Activated CD8-positive, alpha-beta memory T cell treated with anti-CD3 and anti-CD28 coated beads for 36 hours (primary cell): ENCODE measurements around the gene YOD1. TPM values are rescaled to one million over a fixed set of nuclear protein-coding genes. Genes with fewer than 3 reads are reported as not detected.
"Not testable (repeated sequence)": the region's sequence is repeated elsewhere in the genome, so short reads cannot be mapped to it uniquely, and the experiment has no call there.

ENCODE experiments used
- CTCF ChIA-PET: fragments of 350-600 bp; sonication (Branson Sonifier 250); formaldehyde crosslinking; loops from one replicate; lab custom pipeline; 2021; ENCODE audit warnings: antibody characterized with exemption; lab: Charles Lee
- POLR2A ChIA-PET: fragments of 350-600 bp; sonication (Branson Sonifier 250); formaldehyde crosslinking; loops from one replicate; lab custom pipeline; 2021; ENCODE audit warnings: antibody characterized with exemption; lab: Charles Lee
- total RNA-seq, 2 experiments: library from RNA; stranded (reverse); gene quantifications; one replicate each; pipeline ENCODE4 v1.2.3, GENCODE V29; 2021

The YOD1 gene
- total RNA-seq, 2 experiments from 2014 or later = 9.0 to 9.3 TPM

DNA sequence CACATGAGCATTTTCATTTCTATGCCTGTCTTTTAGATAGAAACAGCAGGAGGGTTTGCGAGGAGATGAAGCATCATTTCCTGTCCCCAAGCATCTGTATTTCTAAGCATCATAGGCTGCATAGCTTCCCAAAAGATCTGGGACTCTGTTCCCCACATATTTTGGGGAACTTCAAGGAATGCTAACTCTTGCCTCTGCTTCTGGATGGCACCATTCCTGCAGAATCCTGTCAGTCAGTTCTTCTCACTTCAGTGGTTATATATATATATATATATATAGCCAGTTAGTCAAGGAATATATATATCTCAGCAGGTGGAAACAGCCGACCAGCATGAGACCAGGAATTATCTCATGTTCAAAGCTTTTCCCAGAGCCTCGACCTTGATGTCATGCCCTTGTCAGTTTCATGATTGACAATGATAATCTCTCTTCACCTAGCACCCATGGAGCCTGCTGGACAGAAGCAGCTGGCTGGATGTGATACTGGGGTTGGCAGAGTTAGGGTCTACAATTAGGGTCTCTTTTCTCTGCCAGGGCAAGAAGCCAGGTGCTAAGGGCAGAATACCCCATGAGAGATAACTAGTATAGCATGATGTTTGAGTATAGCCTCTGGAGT lies 4.5 kb upstream of the YOD1 start:
- POLR2A ChIA-PET = no interaction called here
- CTCF ChIA-PET = interaction anchor here (1.4 kb wide), 1 partner anchor 266 kb away, joined by 3 read pairs; the partner anchor contains the start of gene CD55

- ChIA-PET POLR2A (no interaction called here), CTCF (interaction anchor here (1.4 kb wide), 1 partner anchor 267 kb away, joined by 3 read pairs; the partner anchor contains the start of gene CD55)
Measured at GRCh38 chr1:207054491-207054890, 3.5 kb upstream of the YOD1 start.

DNA sequence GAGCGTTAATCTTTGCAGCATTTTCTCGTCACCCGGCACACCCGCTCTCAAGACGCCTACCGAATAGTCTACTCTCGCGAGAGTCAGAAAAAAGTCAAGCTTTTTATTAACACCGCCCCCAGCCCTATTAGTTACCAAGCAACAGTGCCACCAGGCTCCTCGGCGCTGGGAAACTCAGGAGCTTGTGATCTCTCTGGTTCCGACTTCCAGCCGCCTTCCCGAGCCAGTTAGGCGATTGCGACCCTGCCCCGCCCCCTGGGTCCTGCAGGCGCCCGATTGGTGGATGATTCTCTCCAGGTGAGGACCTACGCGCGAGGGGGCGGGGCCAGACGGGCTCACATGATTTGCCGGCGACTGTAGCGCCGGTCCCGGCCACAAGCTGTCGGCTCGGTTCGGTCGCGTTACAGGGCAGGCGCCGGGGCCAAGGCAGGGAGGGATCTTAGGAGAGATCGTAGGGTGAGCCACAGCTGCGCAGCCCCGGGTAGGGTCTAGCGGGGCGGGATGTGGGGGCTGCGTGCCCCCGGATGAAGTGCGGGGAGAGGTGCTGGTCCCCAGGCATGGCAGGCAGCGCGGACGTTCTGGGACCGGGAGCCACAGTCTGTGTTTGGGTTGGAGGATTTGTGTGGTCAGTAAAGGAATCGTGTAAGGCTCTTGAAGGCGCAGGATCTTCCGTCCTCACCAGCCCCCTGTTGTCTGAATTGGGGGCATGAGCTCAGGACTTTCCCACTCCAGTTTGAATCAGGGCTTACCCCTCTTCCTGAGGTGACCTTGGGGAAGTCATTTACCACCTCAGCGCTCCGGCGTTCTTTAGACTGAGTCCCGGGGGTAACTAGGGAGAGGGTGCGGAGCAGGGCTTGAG lies 2.1 kb upstream of the YOD1 start, which contains the start of gene PFKFB2:
Gene PFKFB2, plus strand, starts transcription at position 365 of the 859 bp plus-strand sequence. CDS start 1,443 bp downstream, outside the sequence.
- POLR2A ChIA-PET = interaction anchor here (1.2 kb wide), 1 partner anchor 269 kb away, joined by 4 read pairs; the partner anchor contains the start of gene CD55
- CTCF ChIA-PET = interaction anchor here (1.3 to 1.9 kb wide), 2 partner anchors 23 to 25 kb away, joined by 3 to 7 read pairs; no protein-coding TSS in a partner anchor

- CTCF ChIA-PET = interaction anchor here (0.6 to 1.8 kb wide), 10 partner anchors 11 to 529 kb away, joined by 3 to 11 read pairs (median 4); no protein-coding TSS in a partner anchor
- POLR2A ChIA-PET = no interaction called here
Measured at GRCh38 chr1:207050480-207051190, 373 bp downstream of the YOD1 start.

- POLR2A ChIA-PET = interaction anchor here (0.5 kb wide), 1 partner anchor 472 kb away, joined by 5 read pairs; no protein-coding TSS in a partner anchor
Measured at GRCh38 chr1:207049974-207050391, 1.0 kb downstream of the YOD1 start.

DNA sequence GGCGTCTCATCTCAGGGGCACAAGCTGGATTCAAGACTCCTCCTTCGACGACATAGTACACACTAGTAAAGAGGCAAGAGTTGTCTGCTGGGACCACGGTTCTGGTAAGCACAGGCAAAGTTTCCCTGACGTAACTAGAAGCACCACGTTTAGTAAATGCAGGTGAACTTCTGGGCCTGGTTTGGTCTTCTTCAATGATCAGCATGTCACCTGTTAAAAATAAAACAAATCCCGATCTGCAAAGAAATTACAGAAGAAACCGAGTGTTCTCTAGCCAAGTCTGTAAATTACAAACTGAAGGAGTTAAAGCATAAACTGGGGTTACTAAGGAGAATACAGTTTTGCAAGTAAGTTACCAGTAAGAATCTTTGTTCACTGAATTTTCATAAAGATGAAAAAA lies 1.5 kb downstream of the YOD1 start:
- CTCF ChIA-PET = interaction anchor here (0.9 to 1.8 kb wide), 9 partner anchors 10 to 530 kb away, joined by 3 to 11 read pairs (median 4); no protein-coding TSS in a partner anchor
- POLR2A ChIA-PET = interaction anchor here (0.5 kb wide), 1 partner anchor 472 kb away, joined by 5 read pairs; no protein-coding TSS in a partner anchor

More at GRCh38 chr1:207049974-207050391, 1.0 kb downstream of the YOD1 start:
- CTCF ChIA-PET = interaction anchor here (0.6 to 1.8 kb wide), 11 partner anchors 10 to 529 kb away, joined by 3 to 11 read pairs (median 4); no protein-coding TSS in a partner anchor

DNA sequence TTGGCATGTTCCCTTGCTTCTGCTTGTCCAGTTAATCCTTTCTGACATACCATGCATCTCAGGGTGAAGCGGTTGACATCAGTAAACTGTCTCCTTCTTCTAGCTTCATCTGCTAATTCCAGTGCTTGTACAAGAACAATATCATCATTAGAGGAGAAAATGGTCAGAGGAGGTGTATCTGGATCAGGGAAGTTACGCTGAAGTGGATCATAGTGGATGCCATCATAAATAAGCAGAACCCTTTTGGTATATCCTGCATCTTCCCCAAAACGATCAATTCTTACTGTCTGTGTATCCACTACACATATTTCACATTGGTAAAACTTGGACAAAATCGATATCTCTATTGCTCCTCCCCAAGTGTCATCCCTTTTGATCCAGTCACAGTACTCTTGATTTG lies 2.0 kb downstream of the YOD1 start:
- CTCF ChIA-PET = interaction anchor here (0.8 to 1.4 kb wide), 2 partner anchors 24 to 42 kb away, joined by 3 to 4 read pairs; no protein-coding TSS in a partner anchor
- POLR2A ChIA-PET = interaction anchor here (0.5 kb wide), 1 partner anchor 49 kb away, joined by 6 read pairs; no protein-coding TSS in a partner anchor

DNA sequence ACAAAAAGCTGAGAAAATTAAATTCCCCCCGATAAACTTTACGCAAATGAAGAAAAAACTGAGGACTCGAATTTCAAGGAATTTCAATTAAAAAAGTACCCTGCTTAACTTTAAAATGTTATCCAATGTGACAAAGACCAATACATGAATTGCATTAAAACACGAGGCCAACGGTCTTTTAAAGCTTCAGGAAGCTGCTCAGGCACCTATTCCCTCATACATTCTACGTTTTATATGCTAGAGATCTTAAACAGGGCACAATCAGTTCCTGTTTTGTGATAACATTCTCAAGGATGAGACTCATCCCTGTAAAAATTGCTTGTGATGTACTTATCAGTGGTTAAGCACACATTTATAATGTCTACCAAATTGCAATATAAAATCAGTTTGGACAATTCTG lies 3.0 kb downstream of the YOD1 start:
- ChIA-PET POLR2A (no interaction called here), CTCF (no interaction called here)

DNA sequence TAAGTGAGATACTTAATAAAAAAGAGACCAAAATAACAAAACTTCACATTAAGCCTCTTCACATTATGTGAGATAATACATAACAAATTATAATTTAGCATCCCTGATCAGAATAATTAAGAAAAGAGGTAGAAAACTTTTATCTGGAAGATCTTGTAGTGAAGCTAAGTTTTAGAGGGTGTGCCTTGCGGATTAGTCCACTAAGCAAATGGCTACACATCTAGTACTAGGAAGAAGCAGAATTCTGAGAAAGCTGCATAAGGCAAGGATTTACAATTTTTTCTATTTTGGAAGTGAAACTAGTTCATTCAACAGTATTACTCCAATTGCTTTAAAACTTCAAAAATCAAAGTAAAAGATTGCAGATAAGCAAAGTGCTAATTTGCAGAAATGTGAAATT lies 3.5 kb downstream of the YOD1 start:
- ChIA-PET POLR2A (no interaction called here), CTCF (no interaction called here)

DNA sequence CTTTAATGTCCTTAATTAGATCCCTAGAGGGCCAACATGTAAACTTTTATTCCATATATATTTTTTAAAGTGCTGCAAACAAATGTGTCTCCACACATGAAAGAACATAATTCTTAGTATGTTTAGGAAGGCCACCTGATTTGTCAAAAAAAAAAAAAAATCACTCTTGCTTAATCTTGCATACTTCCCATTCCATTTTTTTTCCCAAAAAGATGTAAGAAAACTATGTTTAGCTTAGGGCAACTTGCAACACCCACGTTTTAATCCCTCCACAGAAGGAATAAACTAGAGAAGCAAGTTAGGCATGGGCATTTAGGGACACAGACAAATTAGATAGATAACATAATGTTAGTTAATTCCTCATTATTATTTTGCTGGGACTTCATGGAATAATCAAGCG lies 5.6 kb downstream of the YOD1 start:
- ChIA-PET CTCF (interaction anchor here (1.2 kb wide), 1 partner anchor 33 kb away, joined by 4 read pairs; no protein-coding TSS in a partner anchor), POLR2A (interaction anchor here (0.6 kb wide), 1 partner anchor 450 kb away, joined by 4 read pairs; the partner anchor contains the start of gene CR1)

GRCh38 chr1:207041397-207041796 lies 9.6 kb downstream of the YOD1 start:
- POLR2A ChIA-PET = interaction anchor here (0.6 kb wide), 1 partner anchor 108 kb away, joined by 3 read pairs; no protein-coding TSS in a partner anchor
- CTCF ChIA-PET = not testable (repeated sequence)

GRCh38 chr1:207040181-207040533 lies 10.9 kb downstream of the YOD1 start:
- ChIA-PET CTCF (interaction anchor here (1.3 kb wide), 1 partner anchor 10 kb away, joined by 4 read pairs; no protein-coding TSS in a partner anchor), POLR2A (interaction anchor here (0.7 kb wide), 1 partner anchor 784 kb away, joined by 7 read pairs; no protein-coding TSS in a partner anchor)

- POLR2A ChIA-PET = no interaction called here
- CTCF ChIA-PET = interaction anchor here (1.3 kb wide), 1 partner anchor 10 kb away, joined by 4 read pairs; no protein-coding TSS in a partner anchor
Measured at GRCh38 chr1:207039380-207040180, 11.4 kb downstream of the YOD1 start.

DNA sequence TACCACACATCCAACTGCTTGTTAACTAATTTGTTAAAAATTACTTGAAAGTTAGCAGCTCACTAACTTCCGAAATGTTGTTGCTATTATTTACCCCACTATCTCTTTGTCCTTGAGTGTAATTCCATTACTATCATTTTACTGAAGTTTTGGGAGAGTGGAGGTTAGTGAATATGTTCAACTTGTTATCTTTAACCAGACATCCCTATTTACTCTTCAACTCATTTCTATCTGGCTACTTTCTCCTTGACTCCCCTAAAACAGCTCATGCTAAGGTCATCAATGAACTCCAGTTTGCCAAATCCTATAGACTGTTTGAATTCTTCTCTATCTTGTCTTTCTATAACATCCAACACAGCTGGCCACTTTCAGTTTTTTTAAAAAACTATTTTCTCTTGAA lies 14.1 kb downstream of the YOD1 start:
- POLR2A ChIA-PET = no interaction called here
- CTCF ChIA-PET = interaction anchor here (0.6 kb wide), 1 partner anchor 192 kb away, joined by 3 read pairs; no protein-coding TSS in a partner anchor

DNA sequence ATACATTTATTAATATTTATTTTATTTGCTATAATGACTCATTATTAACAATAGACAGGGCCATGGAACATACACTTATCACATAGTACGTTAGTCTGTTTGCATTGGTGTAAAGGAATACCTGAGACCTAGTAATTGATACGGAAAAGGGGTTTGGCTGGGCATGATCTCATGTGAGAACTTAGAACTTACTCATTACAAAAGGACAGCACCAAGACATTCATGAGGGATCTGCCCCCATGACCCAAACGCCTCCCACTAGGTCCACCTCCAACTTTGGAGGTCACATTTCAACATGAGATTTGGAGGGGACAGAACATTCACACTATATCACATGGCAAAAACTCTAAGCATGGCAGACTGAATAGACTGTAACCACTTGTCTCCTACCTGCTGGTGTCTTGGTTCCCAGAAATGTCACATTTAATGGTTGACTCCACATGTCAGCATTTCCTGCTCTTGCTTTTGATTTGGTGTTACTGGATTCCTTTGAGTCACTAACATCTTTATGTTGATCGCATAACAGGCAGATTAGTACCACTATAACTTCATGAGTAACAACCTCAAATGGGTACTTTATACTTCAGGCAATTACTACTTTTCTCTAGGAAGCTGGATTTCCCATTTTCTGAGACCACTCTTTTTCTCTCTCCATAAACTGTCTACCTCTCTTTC lies 15.0 kb downstream of the YOD1 start:
- POLR2A ChIA-PET = no interaction called here
- CTCF ChIA-PET = interaction anchor here (0.6 to 0.8 kb wide), 2 partner anchors 14 to 191 kb away, joined by 3 read pairs; no protein-coding TSS in a partner anchor

DNA sequence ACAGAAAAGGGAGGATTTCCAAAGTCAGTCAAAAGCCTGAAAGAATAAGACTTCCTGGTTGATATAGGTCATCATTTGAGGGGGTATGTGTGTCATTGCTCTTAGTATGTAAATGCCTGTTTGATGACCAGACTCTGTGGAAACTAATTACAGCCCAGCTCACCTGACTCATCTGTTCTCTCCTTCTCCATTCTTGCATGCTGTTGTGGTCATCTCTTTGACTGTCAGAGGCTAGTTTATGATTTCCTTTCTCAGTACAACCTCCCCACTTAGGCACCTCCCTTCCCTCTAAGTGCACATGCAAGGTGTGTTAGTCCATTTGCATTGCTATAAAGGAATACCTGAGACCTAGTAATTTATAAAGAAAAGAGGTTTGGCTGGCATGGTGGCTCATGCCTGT lies 16.0 kb downstream of the YOD1 start:
- CTCF ChIA-PET = no interaction called here
- POLR2A ChIA-PET = no interaction called here

DNA sequence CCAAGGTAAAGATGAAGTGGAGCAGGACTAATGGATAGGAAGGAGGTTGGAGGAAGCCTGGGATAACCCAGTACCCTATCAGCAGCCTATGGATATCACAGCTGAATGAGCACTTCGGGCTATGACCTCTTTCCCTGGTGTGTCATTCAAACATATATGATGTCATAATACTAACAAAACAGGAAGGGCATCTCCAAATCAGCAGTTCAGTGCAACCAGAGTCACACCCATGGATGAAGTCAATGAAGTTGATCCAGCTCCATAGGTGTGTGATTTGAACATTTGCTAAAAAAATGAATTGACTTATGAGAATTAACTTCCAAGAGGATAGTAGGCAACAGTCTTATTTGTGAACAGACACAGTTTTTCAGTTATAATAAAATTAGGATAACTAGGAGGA lies 16.8 kb downstream of the YOD1 start:
- ChIA-PET CTCF (interaction anchor here (0.9 kb wide), 1 partner anchor 555 kb away, joined by 3 read pairs; no protein-coding TSS in a partner anchor), POLR2A (no interaction called here)
